Iris pigment epithelial cell (primary cell): ENCODE results near the gene ELAVL3.
"Not testable (repeated sequence)": the region's sequence is repeated elsewhere in the genome, so short reads cannot be mapped to it uniquely, and the experiment has no call there.

Source experiments
- DNase-seq: peaks from one replicate; pipeline ENCODE4 v3.0.0-alpha.2; 2011; ENCODE audit warnings: low read depth

Gene ELAVL3

GRCh38 chr19:11486661-11487503 is 6.0 kb upstream of the ELAVL3 start:
- DNase-seq = no peak

GRCh38 chr19:11485245-11485837 is 4.5 kb upstream of the ELAVL3 start:
- no peak for DNase-seq

GRCh38 chr19:11483366-11484111 is 2.7 kb upstream of the ELAVL3 start:
- no peak for DNase-seq

DNA sequence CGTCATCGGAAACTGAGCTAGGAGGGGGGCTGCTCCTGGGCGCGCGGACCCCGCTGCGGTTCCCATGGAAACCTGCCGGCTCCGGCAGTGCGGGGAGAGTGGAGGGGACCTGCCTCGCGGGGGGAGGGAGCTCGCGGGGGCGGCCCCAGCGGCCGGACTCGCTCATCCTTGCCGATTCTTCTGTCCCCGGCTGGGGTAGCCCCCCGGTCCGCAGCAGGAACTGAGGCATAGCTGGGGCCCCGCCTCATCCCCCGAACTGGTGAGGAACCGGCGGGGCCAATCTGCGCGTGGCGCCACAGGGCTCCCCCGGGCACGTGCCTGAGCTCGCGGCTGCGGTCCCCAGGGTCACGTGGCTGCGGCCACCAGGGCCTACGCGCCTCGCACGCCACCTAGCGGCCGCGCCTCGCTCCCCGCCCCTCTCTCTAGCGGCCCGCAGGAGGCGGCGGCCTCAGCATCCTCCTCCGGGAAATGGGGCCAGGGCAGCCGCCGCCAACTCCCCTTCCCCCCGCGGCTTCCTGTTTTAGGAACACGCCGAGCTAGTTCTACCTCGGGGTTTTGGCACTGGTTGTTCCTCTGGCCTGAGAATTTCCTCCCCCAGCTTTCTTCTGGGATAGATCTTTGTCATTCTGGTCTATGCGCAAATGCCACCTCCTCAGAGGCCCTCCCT is 1.7 kb upstream of the ELAVL3 start:
- peak; percentile 75 for DNase-seq

DNA sequence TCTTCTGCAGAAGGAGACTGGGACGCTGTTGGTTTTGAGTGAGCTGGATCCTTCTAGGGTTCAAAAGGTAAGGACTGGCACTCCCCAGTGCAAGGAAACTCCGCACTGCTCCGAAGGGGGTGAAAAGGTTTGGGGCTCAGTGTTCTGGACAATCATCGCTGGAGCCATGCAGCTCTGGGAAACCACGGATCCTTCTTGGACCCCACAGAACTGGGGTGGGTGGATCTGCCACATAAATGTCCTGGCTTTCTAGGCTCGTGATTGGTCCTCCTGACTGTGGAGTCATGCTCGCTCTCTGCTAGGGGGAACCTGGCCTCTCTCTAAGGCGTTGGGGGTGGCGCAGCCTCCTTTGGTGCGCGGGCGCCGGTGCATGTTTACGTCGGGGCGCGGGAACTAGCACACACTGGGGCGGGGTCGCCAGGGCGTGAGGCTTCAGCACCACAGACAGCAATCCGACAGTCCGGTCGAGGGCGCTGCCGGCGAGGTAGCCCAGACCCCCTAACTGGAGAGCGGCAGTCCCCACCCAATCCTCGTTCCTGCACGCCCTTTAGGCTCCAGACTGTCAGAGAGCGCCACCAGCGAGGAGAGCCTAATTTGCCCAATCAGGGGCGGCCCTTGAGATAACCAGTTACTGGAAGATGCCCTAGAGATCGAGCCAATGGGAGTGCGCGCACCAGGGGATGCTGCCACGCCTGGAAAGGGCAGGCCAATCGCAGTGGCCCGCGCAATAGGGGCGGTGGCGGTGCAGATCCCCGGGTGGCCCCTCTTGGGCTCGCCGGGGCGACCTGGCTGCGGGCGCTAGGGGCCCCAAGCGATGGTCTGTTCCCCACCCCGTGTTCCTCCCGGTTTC is 913 bp upstream of the ELAVL3 start:
- DNase-seq = peak; percentile 93

DNA sequence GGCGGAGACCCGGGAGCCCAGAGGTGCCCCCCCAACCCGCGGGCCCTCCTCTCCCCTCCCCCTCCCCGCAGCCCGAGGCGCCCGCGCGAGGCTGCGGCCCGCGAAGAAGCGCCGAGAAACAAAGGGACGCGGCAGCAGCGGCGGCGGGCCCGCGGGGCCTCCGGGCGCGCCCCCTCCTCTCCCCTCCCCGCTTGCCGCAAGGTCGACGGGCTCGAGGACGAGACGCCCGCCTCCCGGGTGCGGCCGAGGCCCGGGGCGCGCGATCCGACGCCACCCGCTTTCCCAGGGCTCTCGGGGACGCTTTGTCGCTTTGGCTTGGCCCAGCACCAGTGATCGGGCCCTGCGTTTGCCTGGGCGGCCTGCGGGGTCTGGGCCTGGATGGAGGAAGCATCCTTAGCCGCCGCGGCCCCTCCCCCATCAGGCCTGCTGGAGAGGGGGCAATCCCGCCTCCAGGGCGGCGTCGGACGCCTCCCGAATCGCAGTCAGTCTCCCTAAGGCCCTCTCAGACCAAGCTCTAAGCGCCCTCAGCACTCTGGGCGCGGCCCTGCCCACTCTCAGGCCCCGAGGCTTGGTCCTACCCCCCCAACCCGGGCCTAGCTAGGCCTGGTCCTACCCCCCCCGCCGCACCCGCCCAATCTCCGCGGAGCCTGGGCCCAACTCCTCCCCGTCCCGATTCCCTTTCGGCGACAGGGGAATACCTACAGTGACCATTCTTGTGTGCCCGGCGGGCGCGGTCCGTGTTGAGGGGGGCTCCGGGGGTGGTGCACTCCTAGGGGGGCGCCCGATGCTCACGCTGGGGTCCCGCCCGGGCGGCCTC is 740 bp downstream of the ELAVL3 start:
- DNase-seq = no peak

DNA sequence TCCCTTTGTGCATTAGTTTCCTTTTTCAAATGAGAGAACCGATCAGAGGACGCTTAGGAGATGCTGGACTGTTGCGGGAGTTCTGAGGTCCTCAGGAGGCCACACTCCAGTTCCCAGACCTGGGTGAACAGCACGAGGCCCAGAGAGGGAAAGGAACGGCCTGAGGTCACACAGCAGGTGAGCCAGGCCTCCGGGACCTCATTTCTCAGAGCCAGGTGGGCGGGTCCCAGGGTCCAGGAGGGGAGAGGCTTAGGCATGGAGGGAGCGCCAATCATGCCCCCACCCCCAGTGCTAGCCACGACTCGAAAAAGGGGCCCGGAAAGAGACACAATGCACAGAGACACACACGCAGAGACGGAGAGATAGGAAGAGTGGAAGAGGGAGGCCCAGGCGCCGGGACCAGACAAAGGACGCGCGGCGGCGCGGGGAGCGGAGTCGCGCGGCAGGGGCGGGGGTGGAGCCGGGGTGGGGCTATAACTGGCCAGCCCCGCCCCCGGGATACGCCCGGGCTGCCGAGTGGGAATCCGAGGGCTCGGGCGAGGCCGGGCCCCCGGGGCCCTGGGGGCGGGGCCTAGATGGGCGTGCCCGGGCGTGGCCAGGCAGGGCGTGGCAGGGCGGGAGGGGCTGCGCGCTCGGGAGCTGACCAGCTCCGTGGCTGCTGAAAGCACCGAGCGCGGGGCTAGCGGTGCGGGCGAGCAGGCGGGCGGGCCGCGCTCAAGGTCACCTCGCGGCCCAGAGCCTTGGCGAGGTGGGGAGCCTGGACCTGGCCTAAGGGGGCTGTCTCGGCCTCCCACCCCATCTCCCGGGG is 1.6 kb downstream of the ELAVL3 start:
- DNase-seq = peak; percentile 31

- DNase-seq = no peak
Observed at GRCh38 chr19:11478167-11479089, 2.4 kb downstream of the ELAVL3 start.

- DNase-seq = no peak
Observed at GRCh38 chr19:11475861-11476260, 5.0 kb downstream of the ELAVL3 start.

GRCh38 chr19:11475343-11475742 is 5.5 kb downstream of the ELAVL3 start:
- DNase-seq = not testable (repeated sequence)

DNA sequence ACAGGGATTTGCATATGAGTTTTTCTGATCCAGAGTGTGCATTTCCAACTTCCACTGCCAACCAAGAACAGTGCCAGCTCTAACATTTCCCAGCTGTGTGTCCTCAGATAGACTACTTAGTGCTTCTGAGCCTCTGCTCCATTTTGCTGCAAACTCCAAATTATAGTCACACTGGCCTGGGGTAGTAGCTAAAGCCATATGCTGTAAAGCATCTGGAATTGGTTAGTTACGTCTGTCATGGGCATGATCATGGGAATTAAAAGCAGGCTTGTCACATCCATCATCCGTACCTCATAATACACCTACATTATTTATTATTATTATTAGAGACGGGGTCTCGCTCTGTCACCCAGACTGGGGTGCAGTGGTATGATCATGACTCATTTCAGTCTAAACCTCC is 7.1 kb downstream of the ELAVL3 start:
- DNase-seq = no peak

- DNase-seq = not testable (repeated sequence)
Observed at GRCh38 chr19:11468266-11468845, 12.5 kb downstream of the ELAVL3 start.

GRCh38 chr19:11465600-11465999 is 15.2 kb downstream of the ELAVL3 start:
- DNase-seq = no peak

DNA sequence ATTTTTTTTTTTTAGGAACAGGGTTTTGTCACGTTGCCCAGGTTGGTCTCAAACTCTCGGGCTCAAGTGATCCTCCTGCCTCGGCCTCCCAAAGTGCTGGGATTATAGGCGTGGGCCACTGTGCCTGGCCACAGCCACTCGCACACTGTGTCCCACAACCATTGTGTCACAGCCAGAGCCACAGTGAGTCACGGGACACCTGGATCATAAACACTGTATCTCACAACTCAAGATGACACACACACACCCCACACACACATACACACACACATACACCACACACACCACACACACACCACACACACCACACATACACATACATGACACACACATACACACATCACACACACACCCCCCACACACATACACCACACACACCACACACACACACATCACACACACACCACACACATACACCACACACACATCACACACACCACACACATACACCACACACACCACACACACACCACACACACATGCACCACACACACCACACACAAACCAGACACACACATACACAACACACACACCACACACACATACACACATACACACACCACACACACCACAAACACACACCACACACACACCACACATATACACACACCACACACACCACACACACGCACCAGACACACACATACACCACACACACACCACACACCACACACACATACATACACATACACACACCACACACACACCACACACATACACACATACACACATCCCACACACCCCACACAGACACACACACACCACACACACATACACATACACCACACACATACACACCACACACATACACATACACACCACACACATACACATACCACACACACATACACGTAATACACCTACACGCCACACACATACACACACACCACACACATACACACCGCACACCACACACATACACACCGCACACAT is 16.2 kb downstream of the ELAVL3 start:
- DNase-seq = no peak

DNA sequence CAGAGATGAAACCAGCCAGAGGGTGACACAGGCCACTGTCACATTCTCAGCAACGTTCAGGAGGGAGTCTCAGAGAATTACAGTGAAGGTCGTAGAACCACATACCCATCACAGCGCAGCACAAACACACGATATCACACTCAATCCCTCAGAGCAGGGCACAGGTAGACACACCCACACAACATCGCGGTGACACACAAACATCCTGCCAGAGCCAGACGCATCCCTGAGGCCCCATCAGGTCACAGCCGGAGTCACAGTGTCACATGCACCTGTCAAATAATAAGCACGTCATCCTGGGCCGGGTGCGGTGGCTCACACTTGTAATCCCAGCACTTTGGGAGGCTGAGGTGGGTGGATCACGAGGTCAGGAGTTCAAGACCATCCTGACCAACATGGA is 17.5 kb downstream of the ELAVL3 start:
- DNase-seq = no peak

DNA sequence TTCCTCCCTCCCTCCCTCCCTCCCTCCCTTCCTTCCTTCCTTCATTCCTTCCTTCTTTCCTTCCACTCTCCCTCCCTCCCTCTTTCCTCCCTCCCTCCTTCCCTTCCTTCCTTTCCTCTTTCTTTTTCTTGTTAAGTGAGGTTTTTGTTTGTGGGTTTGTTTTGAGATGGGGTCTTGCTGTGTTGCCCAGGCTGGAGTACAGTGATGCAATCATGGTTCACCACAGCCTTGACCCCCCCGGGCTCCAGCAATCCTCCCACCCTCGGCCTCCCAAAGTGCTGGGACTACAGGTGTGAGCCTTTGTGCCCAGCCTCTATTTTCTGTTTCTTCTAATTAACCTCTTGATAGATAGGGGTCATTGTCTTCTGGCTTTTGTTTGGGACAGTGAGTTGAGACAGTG is 19.4 kb downstream of the ELAVL3 start:
- no peak for DNase-seq

GRCh38 chr19:11460207-11460606 is 20.6 kb downstream of the ELAVL3 start:
- DNase-seq = no peak
